GM12878 (cell line): Measurements from ENCODE around the gene SHISAL2B. TPM values are rescaled to one million over a fixed set of nuclear protein-coding genes. Genes with fewer than 3 reads are reported as not detected.
"Not testable (repeated sequence)": the region's sequence is repeated elsewhere in the genome, so short reads cannot be mapped to it uniquely, and the experiment has no call there.

ENCODE experiments used
- ATAC-seq: fragments of 200-7000 bp; cut with Tn5 transposase; 3 replicates; pipeline ENCODE4 v1.9.1; 2020; ENCODE audit warnings: mild to moderate bottlenecking, moderate library complexity
- BruUV-seq: library from RNA; stranded (reverse); fragments of 400-500 nt; replicated peaks from 2 replicates; lab custom pipeline; 2021; lab: Mats Ljungman, UMichigan
- CTCF ChIA-PET: fragments of 300-600 bp; sonication (Branson Sonifier 250); formaldehyde crosslinking; extraction: SDS; loops from one replicate; lab custom pipeline; 2021; ENCODE audit warnings: inconsistent platforms; lab: Yijun Ruan, JAX
- POLR2A ChIA-PET: fragments of 350-600 bp; formaldehyde crosslinking; extraction: SDS; loops from one replicate; lab custom pipeline; 2021; ENCODE audit warnings: inconsistent platforms; lab: Charles Lee
- RAD21 ChIA-PET: fragments of 300-600 bp; sonication (Branson Sonifier 250); formaldehyde crosslinking; loops from one replicate; lab custom pipeline; 2023; ENCODE audit warnings: antibody characterized with exemption; ENCODE audit not compliant: unreplicated experiment; lab: Charles Lee
- SMC1A ChIA-PET: fragments of 300-600 bp; sonication (Branson Sonifier 250); formaldehyde crosslinking; loops from one replicate; lab custom pipeline; 2023; ENCODE audit not compliant: unreplicated experiment, uncharacterized antibody; lab: Charles Lee
- DNase-seq: peaks from one replicate; pipeline ENCODE4 v3.0.0-alpha.2; 2011; ENCODE audit warnings: low read depth, low spot score
- FAIRE-seq: peaks from 3 replicates; lab custom pipeline; 2011; peaks lifted over from hg19 to GRCh38; lab: Jason Lieb, UNC
- H2AFZ ChIP-seq: 2 replicates; pipeline ENCODE4 v1.6.0; 2011; ENCODE audit warnings: low read depth, low read length, control low read depth; ENCODE audit not compliant: control insufficient read depth
- H3K27ac ChIP-seq: 2 replicates; pipeline ENCODE4 v1.5.1; 2011; ENCODE audit warnings: control low read depth; ENCODE audit not compliant: control insufficient read depth, insufficient read depth
- H3K27me3 ChIP-seq, 2 experiments: replicated peaks in 1 of 2; 2 replicates each; pipeline versions ENCODE4 v1.6.0 to v1.6.1; 2011; ENCODE audit warnings: low read length in 1 of 2; ENCODE audit not compliant: control insufficient read depth in 2 of 2, insufficient read depth in 2 of 2
- H3K36me3 ChIP-seq, 2 experiments: 2 replicates each; pipeline ENCODE4 v1.5.1; 2011; ENCODE audit warnings: low read length in 1 of 2; ENCODE audit not compliant: control insufficient read depth in 2 of 2, insufficient read depth in 2 of 2
- H3K4me1 ChIP-seq: 2 replicates; pipeline ENCODE4 v1.6.1; 2011; ENCODE audit warnings: mild to moderate bottlenecking, low read length, moderate library complexity, mixed read lengths; ENCODE audit not compliant: control insufficient read depth, insufficient read depth
- H3K4me2 ChIP-seq: 2 replicates; pipeline ENCODE4 v1.6.0; 2011; ENCODE audit warnings: control low read depth; ENCODE audit not compliant: control insufficient read depth, insufficient read depth
- H3K4me3 ChIP-seq: fragments of 200-600 bp; sonication (generic); 2 replicates; pipeline ENCODE4 v1.5.1; 2016
- H3K79me2 ChIP-seq: 2 replicates; pipeline ENCODE4 v1.6.0; 2011; ENCODE audit warnings: low read length; ENCODE audit not compliant: control insufficient read depth, insufficient read depth
- H3K9ac ChIP-seq: 2 replicates; pipeline ENCODE4 v1.8.0; 2011; ENCODE audit warnings: low read length, control low read depth, mixed read lengths; ENCODE audit not compliant: control insufficient read depth, insufficient read depth
- H3K9me3 ChIP-seq: replicated peaks from 3 replicates; pipeline ENCODE4 v1.5.1; 2011; ENCODE audit warnings: mild to moderate bottlenecking, low read length; ENCODE audit not compliant: control insufficient read depth, insufficient read depth
- H4K20me1 ChIP-seq: 2 replicates; pipeline ENCODE4 v1.6.0; 2011; ENCODE audit not compliant: control insufficient read depth, insufficient read depth
- MTA2 ChIP-seq: fragments of 450-650 bp; IDR thresholded peaks from 2 replicates; pipeline ENCODE4 v1.6.1; 2016; ENCODE audit warnings: low read depth, mild to moderate bottlenecking, moderate library complexity
- NFXL1 ChIP-seq: fragments of 450-650 bp; IDR thresholded peaks from 2 replicates; pipeline ENCODE4 v1.6.1; 2017; ENCODE audit warnings: antibody characterized with exemption, mild to moderate bottlenecking, borderline replicate concordance
- PRDM15 ChIP-seq: fragments of 450-650 bp; formaldehyde crosslinking; IDR thresholded peaks from 2 replicates; pipeline ENCODE4 v1.4.0; 2020; ENCODE audit warnings: mild to moderate bottlenecking, moderate library complexity
- RELB ChIP-seq: fragments of 450-650 bp; IDR thresholded peaks from 2 replicates; pipeline ENCODE4 v1.6.1; 2017; ENCODE audit warnings: low read depth, mild to moderate bottlenecking, moderate library complexity
- SUZ12 ChIP-seq: fragments of 200-600 bp; sonication (generic); IDR thresholded peaks from one replicate; pipeline ENCODE4 v1.6.1; 2018; ENCODE audit warnings: antibody characterized with exemption, mild to moderate bottlenecking; ENCODE audit not compliant: unreplicated experiment
- ZNF217 ChIP-seq: fragments of 450-650 bp; IDR thresholded peaks from 2 replicates; pipeline ENCODE4 v1.6.1; 2017; ENCODE audit warnings: antibody characterized with exemption, mild to moderate bottlenecking
- WGBS: methylation state at CpG from one replicate; pipeline ENCODE4 v1.1.6; 2016; ENCODE audit warnings: low lambda C conversion rate; ENCODE audit not compliant: insufficient replicate concordance, insufficient coverage; ENCODE audit errors: missing lambda C conversion rate; 5-methylcytosine and 5-hydroxymethylcytosine counted together
- in situ Hi-C: fragments of 300-500 bp; cut with MboI; formaldehyde crosslinking; loops from 9 replicates; pipeline ENCODE4 v1.14.3; 2018; ENCODE audit warnings: mixed read lengths
- intact Hi-C: fragments of 100-400 bp; cut with micrococcal nuclease; formaldehyde crosslinking; loops from one replicate; pipeline ENCODE4 v1.14.2; 2022; ENCODE audit not compliant: unreplicated experiment
- polyA plus RNA-seq, 11 experiments: library from polyadenylated mRNA; depleted of rRNA in 4 of 11; unstranded in 6 of 11; stranded (reverse) in 5 of 11; fragments of >200 nt; fragmentation: Nextera tagmentation in 4 of 11; fragmentation: Illumina TruSeq in 1 of 11; extraction: Ambion mirVana in 4 of 11; extraction: Trizol in 1 of 11; gene quantifications; 1 replicate in 1 of 11; 2 replicates in 10 of 11; pipeline versions ENCODE4 v1.2.1 to v1.2.3, GENCODE V29; 2011 to 2016; ENCODE audit warnings: inconsistent platforms in 2 of 11, missing spikeins in 2 of 11, low read depth in 1 of 11
- total RNA-seq, 4 experiments: library from RNA; depleted of rRNA in 3 of 4; stranded (reverse); fragments of >200 nt in 3 of 4; fragmentation: Illumina TruSeq in 1 of 4; extraction: Trizol in 1 of 4; gene quantifications; 2 replicates each; pipeline versions ENCODE4 v1.2.1 to v1.2.3, GENCODE V29; 2013 to 2021

SHISAL2B gene
- total and polyA plus RNA-seq, 10 of the 15 experiments (the other 5 are each of a cell fraction or from before 2014, with no cell fraction given) = not detected

- CTCF ChIA-PET = interaction anchor here (0.9 to 1.5 kb wide), 4 partner anchors 9 to 125 kb away, joined by 3 to 6 read pairs (median 4); no protein-coding TSS in a partner anchor
- SMC1A ChIA-PET = interaction anchor here (0.9 to 2.0 kb wide), 3 partner anchors 10 to 106 kb away, joined by 3 to 5 read pairs (median 3); no protein-coding TSS in a partner anchor
- TF ChIP-seq RELB (no peak), SUZ12 (no peak), ZNF217 (no peak), NFXL1 (no peak), PRDM15 (CRISPR knock-in tag) (no peak), MTA2 (no peak)
- Histone ChIP-seq H3K4me1 (no peaks in the 10 kb centered on the region), H3K79me2 (no peaks in the 10 kb centered on the region), H3K4me3 (no peak overlapping the region), H3K36me3 (no peaks in the 10 kb centered on the region), H2AFZ (no peak overlapping the region), H3K4me2 (no peak overlapping the region), H3K27me3 (peaks cover 0 to 2% of the 10 kb centered on the region in 2 experiments; a peak in 1 of 4 replicates), H3K27ac (no peak overlapping the region), H3K9me3 (no peaks in the 10 kb centered on the region), H3K9ac (no peak overlapping the region), H4K20me1 (no peaks in the 10 kb centered on the region)
- no peak for ATAC-seq
- in situ Hi-C loops (no loop called here), intact Hi-C loops (no loop called here)
- WGBS = 46% methylated on average over 3 of the region's 3 CpGs
- RAD21 ChIA-PET = no interaction called here
- DNase-seq = no peak
- FAIRE-seq = no peak
- no TSS peak for BruUV-seq
- POLR2A ChIA-PET = interaction anchor here (0.6 kb wide), 1 partner anchor 361 kb away, joined by 4 read pairs; no protein-coding TSS in a partner anchor
These were observed 31.0 kb upstream of the SHISAL2B start for GRCh38 chr5:64659289-64659688.

GRCh38 chr5:64663181-64663580 is 27.1 kb upstream of the SHISAL2B start:
- intact Hi-C loops = loop anchor here (10.0 kb wide), 1 partner anchor 58 kb away; no protein-coding TSS in a partner anchor
- H4K20me1 ChIP-seq, ATAC-seq, H3K27ac ChIP-seq, RAD21 ChIA-PET, H3K36me3 ChIP-seq, H3K4me1 ChIP-seq, H3K9me3 ChIP-seq, BruUV-seq, H3K9ac ChIP-seq, FAIRE-seq, H3K27me3 ChIP-seq, H3K4me2 ChIP-seq, SMC1A ChIA-PET, H3K4me3 ChIP-seq, H3K79me2 ChIP-seq, H2AFZ ChIP-seq, POLR2A ChIA-PET, DNase-seq, in situ Hi-C loops: not testable (repeated sequence)
- 37% methylated on average over 6 of the region's 6 CpGs for WGBS
- CTCF ChIA-PET = interaction anchor here (0.9 kb wide), 1 partner anchor 121 kb away, joined by 3 read pairs; no protein-coding TSS in a partner anchor
